ENCODE measurements around the gene HMCN2. TPM values are rescaled to one million over a fixed set of nuclear protein-coding genes. Genes with fewer than 3 reads are reported as not detected.

Gene HMCN2
- polyA plus RNA-seq, 3 donors from 2014 or later, result not detected

DNA sequence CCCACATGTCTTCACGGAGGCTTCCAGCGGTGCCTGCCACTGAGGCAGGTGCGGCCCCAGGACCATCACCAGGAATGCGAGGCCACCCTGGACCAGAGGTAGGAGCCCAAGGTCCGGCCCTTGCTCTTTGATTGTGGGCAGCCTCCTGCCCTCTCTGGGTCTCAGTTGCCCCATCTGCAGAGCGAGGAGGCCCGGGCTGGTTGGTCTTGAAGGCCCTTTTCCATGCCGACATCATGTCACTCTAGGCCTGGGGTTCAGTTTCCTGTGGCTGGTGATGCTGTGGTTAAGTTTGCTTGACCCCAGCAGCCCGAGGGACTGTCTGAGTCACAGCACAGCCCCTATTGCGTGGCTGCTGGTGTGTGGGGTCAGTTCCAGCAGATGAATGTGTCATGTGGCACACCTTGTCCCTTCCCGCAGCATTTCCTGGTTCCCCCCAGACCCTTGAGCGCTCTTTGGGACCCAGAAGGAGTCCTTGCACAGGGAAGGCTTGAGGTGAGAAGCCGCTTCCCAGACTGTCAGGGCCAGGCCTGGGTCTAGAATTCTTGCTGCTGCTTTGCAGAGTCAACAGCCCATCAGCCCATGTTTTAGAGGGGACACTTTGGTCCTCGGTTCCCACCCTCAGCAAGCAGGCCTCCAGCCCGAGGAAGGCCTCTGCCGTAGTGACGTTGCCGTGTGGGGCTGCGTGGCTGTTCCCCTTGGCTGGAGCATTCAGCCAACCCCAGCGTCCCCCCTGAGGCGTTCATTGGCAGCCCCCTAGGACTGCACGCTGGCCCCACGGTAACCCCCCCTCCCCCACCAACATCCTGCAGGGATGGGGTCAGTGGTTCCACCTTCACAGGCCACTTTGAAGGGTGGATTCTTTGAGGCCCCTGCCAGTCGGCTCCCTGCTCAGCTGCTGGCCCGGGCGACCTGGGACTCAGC, 31.0 kb upstream of the HMCN2 start:
- no peaks in the 10 kb centered on the region for H3K9me3 Mint-ChIP-seq
- no peak overlapping the region for H3K4me3 Mint-ChIP-seq
- H3K27ac Mint-ChIP-seq, result no peak overlapping the region

DNA sequence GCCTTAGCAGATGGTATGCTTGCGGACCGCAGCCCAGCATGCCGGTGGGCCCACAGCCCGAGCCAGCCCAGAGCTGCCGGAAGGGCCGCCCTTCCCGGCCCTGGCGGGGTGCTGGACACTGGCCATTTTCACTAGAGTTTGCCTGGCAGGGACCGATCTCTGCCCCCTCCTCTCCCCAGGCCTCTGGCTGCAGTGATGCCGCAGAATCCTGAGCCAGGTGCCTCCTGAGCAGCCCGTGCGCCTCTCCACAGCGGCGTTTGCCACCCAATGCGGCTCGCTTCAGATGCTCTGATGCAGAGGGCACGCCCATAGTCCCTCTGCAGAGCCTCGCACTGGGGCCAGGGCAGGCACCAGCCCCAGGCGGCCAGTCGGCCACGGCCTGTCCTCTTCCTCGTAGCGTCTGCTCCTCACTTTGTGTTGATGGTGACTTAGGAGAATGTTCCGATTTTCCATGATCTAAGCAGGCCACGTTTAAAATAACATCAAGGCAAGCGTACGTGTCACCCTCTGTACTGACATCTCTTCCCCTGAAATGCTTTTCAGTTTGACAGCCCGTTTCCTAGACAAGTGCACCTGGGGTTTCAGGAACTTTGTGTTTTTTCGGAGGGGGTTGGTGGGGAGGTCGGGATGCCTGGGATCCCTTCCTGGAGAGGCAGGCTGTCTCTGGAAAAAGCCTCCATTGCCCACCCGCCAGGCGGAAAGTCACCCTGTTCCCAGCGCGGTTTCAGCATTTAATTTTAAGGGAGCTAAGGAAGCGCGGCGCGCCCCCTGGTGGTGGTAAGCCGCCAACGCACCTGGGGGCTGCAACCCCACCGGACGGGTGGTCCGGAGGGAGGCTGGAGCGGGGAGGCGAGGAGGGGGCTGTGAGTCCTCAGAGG, 29.8 kb upstream of the HMCN2 start:
- H3K4me3 Mint-ChIP-seq, result peak overlapping the region in 3 of 5 donors; percentile 38 to 49 (median 47)
- peak overlapping the region in 1 of 6 donors; percentile 55 for H3K27ac Mint-ChIP-seq
- DNase-seq, result peak; percentile 59 to 73 (median 68)
- H3K9me3 Mint-ChIP-seq, result no peaks in the 10 kb centered on the region
- no peaks in the 10 kb centered on the region for H3K36me3 Mint-ChIP-seq
- peaks cover 0 to 3% (median 2%) of the 10 kb centered on the region in 3 donors for H3K27me3 Mint-ChIP-seq (ENCODE audit: low read depth in 3 of 3)
- H3K4me1 Mint-ChIP-seq, result peaks cover 7 to 9% of the 10 kb centered on the region in 2 donors

More for the DNA sequence above, 31.0 kb upstream of the HMCN2 start:
- Mint-ChIP-seq H3K27me3 (ENCODE audit: low read depth in 3 of 3) (peaks cover 0 to 3% (median 2%) of the 10 kb centered on the region in 3 donors), H3K36me3 (peaks cover 0 to 2% (median 0%) of the 10 kb centered on the region in 3 donors), H3K4me1 (peaks cover 4 to 5% of the 10 kb centered on the region in 2 donors)
- no peak for DNase-seq

DNA sequence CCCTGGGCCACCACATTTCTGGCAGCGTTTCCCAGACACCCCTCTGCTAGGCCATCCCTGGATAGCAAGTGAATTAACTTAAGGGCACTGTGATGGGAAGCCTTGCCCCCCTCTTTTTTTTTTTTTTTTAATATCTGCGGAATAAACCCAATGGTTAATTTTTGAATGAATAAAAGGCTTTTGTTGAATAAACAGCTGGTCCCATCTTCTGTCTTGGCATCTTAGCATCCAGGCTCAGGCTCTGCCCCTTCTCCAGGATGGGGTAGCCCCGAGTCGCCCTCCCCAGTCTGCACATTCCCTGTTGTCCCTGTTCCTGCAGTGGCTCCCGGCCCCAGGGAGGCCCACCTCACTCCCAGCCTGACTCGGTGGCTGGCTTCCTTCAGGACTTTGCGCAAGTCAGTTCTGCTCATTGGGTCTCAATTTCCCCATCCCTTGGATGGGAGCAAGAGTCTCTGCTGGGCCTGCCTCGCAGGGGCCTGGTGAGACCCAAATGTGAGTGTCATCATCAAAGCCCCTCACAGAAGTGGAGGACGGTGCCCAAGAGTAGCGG, 29.0 kb upstream of the HMCN2 start:
- H3K4me3 Mint-ChIP-seq, result no peak overlapping the region
- H3K36me3 Mint-ChIP-seq, result no peaks in the 10 kb centered on the region
- H3K27ac Mint-ChIP-seq, result no peak overlapping the region
- DNase-seq, result no peak
- H3K27me3 Mint-ChIP-seq (ENCODE audit: low read depth in 3 of 3), result peaks cover 0 to 3% (median 2%) of the 10 kb centered on the region in 3 donors
- H3K9me3 Mint-ChIP-seq, result no peaks in the 10 kb centered on the region
- H3K4me1 Mint-ChIP-seq, result peaks cover 10 to 13% of the 10 kb centered on the region in 2 donors

DNA sequence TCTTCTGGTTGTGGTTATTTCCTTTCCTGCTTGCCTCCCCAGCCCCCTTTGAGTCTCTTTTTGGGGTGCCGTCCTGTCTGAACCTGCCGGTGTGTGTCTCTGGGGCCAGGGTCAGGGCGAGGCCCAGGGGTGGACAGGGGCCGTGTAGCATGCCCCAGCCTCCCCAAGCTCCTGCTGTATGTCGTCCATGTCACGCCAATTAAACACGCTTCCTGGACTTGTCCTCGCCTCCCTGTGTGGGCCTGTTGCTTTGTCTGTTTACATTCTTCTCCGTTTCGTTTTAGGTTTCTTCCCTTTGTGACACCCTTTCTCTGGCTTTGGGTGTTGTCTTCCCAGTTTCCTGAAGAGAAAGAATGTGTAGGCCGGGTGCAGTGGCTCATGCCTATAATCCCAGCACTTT, 28.5 kb upstream of the HMCN2 start:
- Mint-ChIP-seq H3K4me3 (no peak overlapping the region), H3K9me3 (no peaks in the 10 kb centered on the region), H3K36me3 (no peaks in the 10 kb centered on the region), H3K4me1 (peaks cover 10 to 13% of the 10 kb centered on the region in 2 donors), H3K27ac (no peak overlapping the region), H3K27me3 (ENCODE audit: low read depth in 3 of 3) (peaks cover 0 to 5% (median 3%) of the 10 kb centered on the region in 3 donors)
- no peak for DNase-seq

DNA sequence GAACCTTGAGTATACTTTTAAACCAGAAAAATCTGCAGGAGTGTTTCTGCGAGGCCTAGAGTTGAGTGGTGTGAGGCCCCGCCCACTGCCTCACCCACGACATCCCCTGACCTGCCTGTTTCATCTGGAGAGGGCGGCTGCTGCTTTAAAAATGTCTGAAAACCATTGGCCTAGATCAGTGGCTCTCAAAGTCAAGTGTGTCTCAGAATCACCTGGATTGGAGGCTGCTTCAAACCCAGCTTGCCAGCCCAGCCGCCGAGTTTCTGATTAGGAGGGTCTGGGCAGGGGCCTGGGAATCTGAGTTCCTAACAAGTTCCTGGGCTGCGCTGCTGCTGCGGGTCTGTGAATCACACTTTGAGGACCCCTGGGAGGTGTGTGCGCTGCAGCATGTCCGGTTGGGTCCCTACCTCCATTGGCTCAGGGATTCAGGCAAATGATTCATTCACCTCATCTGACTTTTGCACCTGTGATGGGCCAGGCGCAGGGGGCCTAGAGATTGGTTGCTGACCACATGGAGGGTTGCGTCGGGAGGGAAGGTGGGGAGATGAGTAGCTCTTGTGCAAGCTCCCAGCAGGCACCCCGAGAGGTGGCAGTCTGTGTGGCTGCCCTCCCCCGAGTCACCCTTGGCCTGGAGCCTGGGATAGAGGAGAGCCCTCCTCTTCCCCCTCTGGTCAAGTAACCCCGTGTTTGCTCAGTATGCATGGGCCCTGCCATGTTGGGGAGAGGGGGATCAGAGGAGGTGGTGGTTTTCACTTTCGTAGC, 27.6 kb upstream of the HMCN2 start:
- H3K36me3 Mint-ChIP-seq, result no peaks in the 10 kb centered on the region
- no peak overlapping the region for H3K27ac Mint-ChIP-seq
- H3K9me3 Mint-ChIP-seq, result no peaks in the 10 kb centered on the region
- H3K27me3 Mint-ChIP-seq (ENCODE audit: low read depth in 3 of 3), result peaks cover 0 to 3% (median 3%) of the 10 kb centered on the region in 3 donors
- DNase-seq, result no peak
- no peak overlapping the region for H3K4me3 Mint-ChIP-seq
- H3K4me1 Mint-ChIP-seq, result peaks cover 14 to 17% of the 10 kb centered on the region in 2 donors

DNA sequence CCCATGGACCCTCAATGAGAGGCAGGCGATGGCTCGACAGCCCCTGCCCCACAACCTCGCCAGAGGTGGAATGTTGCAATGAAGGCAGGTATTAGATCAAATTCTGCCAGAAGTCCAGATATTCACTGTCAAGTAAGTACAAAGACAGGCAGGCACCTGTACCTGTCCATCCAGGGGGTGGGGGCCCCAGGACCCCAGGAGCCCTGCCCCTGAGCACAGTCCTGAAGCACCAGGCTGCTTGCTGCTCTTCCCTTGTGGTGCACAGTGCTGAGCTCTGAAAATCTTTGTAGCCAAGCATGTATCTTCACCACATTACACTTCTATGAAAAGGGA, 26.2 kb upstream of the HMCN2 start:
- DNase-seq, result no peak
- H3K27me3 Mint-ChIP-seq (ENCODE audit: low read depth in 3 of 3), result peaks cover 0 to 3% (median 3%) of the 10 kb centered on the region in 3 donors
- H3K9me3 Mint-ChIP-seq, result no peaks in the 10 kb centered on the region
- H3K4me3 Mint-ChIP-seq, result no peak overlapping the region
- H3K27ac Mint-ChIP-seq, result no peak overlapping the region
- no peaks in the 10 kb centered on the region for H3K36me3 Mint-ChIP-seq
- H3K4me1 Mint-ChIP-seq, result peaks cover 17 to 21% of the 10 kb centered on the region in 2 donors

DNA sequence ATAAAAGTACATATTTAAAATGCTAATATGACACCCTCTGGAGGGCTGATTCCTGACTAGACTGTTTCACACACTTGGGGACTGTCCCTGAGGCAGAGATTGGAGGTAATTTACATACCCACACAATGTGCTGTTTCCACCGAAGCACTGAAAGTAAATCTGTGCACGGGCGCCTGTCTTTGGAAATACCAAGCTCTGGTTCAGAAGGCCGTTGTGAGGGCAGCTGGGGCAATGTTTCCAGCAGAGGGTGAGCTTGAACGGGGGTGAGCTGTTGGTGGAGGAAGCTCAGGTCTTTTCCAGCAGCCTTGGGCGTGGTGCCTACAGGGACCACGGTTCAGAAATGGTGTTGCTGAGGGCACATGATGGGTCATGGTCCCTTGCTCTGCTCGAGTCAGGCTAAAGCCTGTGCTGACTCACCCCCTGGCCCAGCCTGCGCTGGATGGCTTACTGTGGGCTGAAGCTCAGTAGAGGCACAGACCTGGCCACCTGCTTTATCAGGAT, 25.8 kb upstream of the HMCN2 start:
- Mint-ChIP-seq H3K27me3 (ENCODE audit: low read depth in 3 of 3) (peaks cover 0 to 3% (median 3%) of the 10 kb centered on the region in 3 donors), H3K4me1 (peaks cover 17 to 21% of the 10 kb centered on the region in 2 donors), H3K9me3 (no peaks in the 10 kb centered on the region), H3K27ac (no peak overlapping the region), H3K4me3 (no peak overlapping the region), H3K36me3 (no peaks in the 10 kb centered on the region)
- DNase-seq, result no peak

DNA sequence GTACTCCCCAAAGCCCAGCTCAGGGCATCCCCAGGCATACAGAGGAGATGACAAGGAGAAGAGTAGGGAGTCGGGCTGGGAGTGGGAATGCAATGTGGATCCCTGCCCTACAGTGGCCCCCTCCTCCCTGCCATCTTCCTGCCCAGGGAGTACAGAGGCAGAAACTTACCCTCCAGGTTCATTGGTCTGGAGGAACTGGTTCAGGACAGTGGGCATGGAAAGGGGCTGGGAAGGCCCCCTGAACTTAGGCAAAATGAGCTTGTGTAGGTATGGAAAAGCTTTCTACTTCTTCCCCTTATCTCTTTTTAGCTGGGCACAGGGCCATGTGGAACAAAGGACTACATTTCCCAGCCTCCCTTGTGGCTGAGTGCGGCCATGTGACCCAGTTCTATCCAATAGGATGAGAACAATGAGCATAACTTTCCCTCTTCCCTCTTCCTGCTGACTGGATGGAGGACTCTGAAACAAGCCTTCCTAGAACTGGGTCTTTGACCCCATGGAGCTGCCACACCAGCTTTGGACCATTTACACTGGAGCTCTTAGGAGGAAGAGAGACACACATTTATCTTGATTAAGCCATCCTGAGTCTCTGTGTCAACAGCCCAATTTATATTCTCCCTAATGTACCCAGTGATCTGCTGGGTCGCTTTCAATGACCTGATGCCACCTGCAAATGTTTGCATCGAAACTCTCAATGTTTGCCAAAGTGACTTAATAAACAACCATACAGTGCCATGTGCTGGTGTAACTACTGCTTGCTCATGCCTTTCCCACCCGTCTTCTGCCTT, 25.0 kb upstream of the HMCN2 start:
- H3K4me1 Mint-ChIP-seq, result peaks cover 17 to 21% of the 10 kb centered on the region in 2 donors
- peak overlapping the region in 1 of 5 donors; percentile 20 for H3K4me3 Mint-ChIP-seq
- H3K36me3 Mint-ChIP-seq, result no peaks in the 10 kb centered on the region
- H3K27me3 Mint-ChIP-seq (ENCODE audit: low read depth in 3 of 3), result peaks cover 0 to 3% (median 3%) of the 10 kb centered on the region in 3 donors
- peak; percentile 16 to 35 (median 26) for DNase-seq
- no peaks in the 10 kb centered on the region for H3K9me3 Mint-ChIP-seq
- peak overlapping the region in 2 of 6 donors; percentile 24 to 74 for H3K27ac Mint-ChIP-seq

DNA sequence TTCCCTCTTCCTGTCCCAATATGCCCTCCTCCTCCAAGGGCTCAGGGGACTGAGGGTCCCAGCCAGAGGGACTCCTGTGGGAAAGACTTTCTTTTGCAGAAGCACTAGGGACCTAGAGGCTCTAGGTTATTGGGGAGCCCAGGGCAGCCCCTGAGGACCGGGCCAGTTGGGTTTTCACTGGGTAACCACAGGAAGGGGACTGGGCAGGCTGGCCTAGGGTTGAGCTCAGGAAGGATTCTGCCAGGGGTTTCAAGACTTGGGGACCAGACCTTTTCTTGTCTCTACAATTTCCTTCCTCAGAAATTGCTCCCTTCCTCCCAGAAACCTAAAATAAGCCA, 24.4 kb upstream of the HMCN2 start:
- Mint-ChIP-seq H3K27me3 (ENCODE audit: low read depth in 3 of 3) (peaks cover 0 to 3% (median 3%) of the 10 kb centered on the region in 3 donors), H3K36me3 (no peaks in the 10 kb centered on the region), H3K4me1 (peaks cover 14 to 17% of the 10 kb centered on the region in 2 donors), H3K9me3 (no peaks in the 10 kb centered on the region), H3K27ac (no peak overlapping the region), H3K4me3 (peak overlapping the region in 1 of 5 donors; percentile 20)
- DNase-seq, result no peak

DNA sequence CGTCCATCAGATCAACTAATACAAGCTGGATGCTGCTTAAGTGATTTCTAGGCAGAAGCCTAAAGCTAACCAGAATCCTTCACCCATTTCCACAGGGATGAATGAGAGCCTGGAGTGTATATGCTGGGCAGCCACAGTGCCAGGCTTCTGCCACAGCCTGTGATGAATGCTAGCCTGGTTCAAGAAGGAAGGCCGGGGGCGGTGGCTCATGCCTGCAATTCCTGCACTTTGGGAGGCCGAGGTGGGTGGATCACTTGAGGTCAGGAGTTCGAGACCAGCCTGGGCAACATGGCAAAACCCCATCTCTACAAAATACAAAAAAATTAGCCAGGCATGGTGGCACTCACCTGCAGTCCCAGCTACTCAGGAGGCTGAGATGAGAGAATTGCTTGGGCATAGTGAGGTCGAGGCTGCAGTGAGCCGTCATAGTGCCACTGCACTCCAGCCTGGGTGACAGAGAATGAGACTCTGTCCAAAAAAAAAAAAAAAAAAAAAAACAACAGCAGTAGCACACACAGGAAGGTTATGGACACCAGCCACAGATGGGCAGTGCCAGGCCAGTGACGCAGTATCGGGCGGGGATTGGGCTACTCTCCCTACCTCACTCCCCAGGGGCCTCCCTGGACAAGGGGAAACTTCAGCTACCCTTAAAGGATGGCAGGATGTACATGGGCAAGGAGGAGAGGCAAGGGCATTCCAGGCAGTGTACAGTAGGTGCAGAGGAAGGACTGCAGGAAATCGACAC, 23.1 kb upstream of the HMCN2 start:
- H3K9me3 Mint-ChIP-seq, result no peaks in the 10 kb centered on the region
- no peak for DNase-seq
- peaks cover 0 to 3% (median 0%) of the 10 kb centered on the region in 3 donors for H3K27me3 Mint-ChIP-seq (ENCODE audit: low read depth in 3 of 3)
- peaks cover 14 to 17% of the 10 kb centered on the region in 2 donors for H3K4me1 Mint-ChIP-seq
- H3K36me3 Mint-ChIP-seq, result no peaks in the 10 kb centered on the region
- H3K4me3 Mint-ChIP-seq, result peak overlapping the region in 4 of 5 donors; percentile 61 to 78 (median 68)
- H3K27ac Mint-ChIP-seq, result peak overlapping the region in 3 of 6 donors; percentile 8 to 74 (median 65)

DNA sequence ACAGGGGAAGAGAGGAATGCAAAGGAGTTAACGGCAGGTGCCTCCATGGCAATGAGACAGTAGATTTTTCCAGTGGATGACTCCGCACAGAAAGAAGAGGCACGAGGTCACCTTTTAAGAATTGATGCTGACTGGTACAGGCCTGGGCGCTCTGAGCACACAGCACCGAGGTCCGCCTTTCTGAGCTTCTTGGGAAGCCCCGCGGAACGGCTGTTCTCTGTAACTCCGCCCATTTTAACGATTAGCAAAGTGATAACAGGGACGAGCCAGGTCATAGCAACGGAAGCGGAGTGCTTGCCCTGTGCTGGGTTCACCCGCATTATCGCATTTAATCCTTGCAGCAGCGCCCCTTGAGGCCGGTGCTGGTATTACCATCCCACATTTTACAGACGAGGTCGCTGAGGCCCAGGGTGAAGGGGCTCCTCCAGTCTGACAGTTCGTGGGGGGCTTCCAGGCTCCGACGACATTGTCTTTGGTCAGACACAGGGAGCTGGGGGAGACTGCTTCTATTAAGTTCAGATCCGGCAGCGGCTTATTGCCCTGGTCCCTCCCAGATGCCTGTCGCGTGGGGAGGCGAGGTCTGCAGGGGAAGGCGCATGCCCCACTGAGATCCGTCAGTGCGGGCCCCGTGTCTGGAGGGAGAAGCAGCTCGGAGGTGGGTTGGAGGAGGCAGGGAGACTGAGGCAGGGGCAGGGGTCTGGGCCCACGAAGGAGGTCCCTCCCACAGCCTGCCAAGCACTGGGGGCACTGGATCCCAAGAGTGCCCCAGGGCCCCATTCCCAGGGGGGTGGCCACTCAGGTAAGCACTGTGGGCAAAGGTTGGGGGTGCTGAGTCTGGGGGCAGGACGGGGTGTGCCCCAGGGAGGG, 22.3 kb upstream of the HMCN2 start:
- Mint-ChIP-seq H3K9me3 (no peaks in the 10 kb centered on the region), H3K27ac (peak overlapping the region in 4 of 6 donors; percentile 8 to 74 (median 54)), H3K36me3 (no peaks in the 10 kb centered on the region), H3K4me3 (peak overlapping the region; percentile 42 to 78 (median 67)), H3K4me1 (peaks cover 12 to 17% of the 10 kb centered on the region in 2 donors), H3K27me3 (ENCODE audit: low read depth in 3 of 3) (peaks cover 0 to 3% (median 0%) of the 10 kb centered on the region in 3 donors)
- peak; percentile 62 to 75 (median 68) for DNase-seq

All from immature natural killer cell (primary cell).